ENCODE measurements around the gene PCYT1B. TPM values are rescaled to one million over a fixed set of nuclear protein-coding genes. Genes with fewer than 3 reads are reported as not detected.
"Not testable (repeated sequence)": the region's sequence is repeated elsewhere in the genome, so short reads cannot be mapped to it uniquely, and the experiment has no call there.

The PCYT1B gene
- total and polyA plus RNA-seq, 4 donors: 13.0 to 22.9 (median 15.8) TPM

GRCh38 chrX:24651783-24652182, 4.6 kb upstream of the PCYT1B start:
- peaks cover 5% of the 10 kb centered on the region for H3K27me3 ChIP-seq (ENCODE audit: control insufficient read depth, insufficient read depth, low read length)

GRCh38 chrX:24648495-24648894, 1.3 kb upstream of the PCYT1B start:
- peaks cover 10% of the 10 kb centered on the region for H3K27me3 ChIP-seq (ENCODE audit: control insufficient read depth, insufficient read depth, low read length)
- DNase-seq (ENCODE audit: low read depth in 4 of 6, low spot score in 6 of 6): no peak
- no CpG with 5 or more reads among the region's 6 CpGs for WGBS (ENCODE audit: insufficient coverage)
- no peaks in the 10 kb centered on the region for H3K9me3 ChIP-seq (ENCODE audit: control insufficient read depth, insufficient read depth, low read length)
- peaks cover 7% of the 10 kb centered on the region for H3K4me1 ChIP-seq (ENCODE audit: control insufficient read depth, insufficient read depth, low read length)
- H3K27ac ChIP-seq (ENCODE audit: low read depth, low read length): no peak overlapping the region
- H3K36me3 ChIP-seq (ENCODE audit: control insufficient read depth, insufficient read depth, low read length): no peaks in the 10 kb centered on the region
- H3K4me3 ChIP-seq (ENCODE audit: low read depth, low read length): no peak overlapping the region

More at GRCh38 chrX:24651783-24652182, 4.6 kb upstream of the PCYT1B start:
- peaks cover 7% of the 10 kb centered on the region for H3K4me1 ChIP-seq (ENCODE audit: control insufficient read depth, insufficient read depth, low read length)
- WGBS (ENCODE audit: insufficient coverage): 86% methylated on average over 1 of the region's 2 CpGs
- H3K36me3 ChIP-seq (ENCODE audit: control insufficient read depth, insufficient read depth, low read length): no peaks in the 10 kb centered on the region
- H3K4me3 ChIP-seq (ENCODE audit: low read depth, low read length): no peak overlapping the region
- H3K27ac ChIP-seq (ENCODE audit: low read depth, low read length): no peak overlapping the region
- H3K9me3 ChIP-seq (ENCODE audit: control insufficient read depth, insufficient read depth, low read length): no peaks in the 10 kb centered on the region
- no peak for DNase-seq (ENCODE audit: low read depth in 4 of 6, low spot score in 6 of 6)

- Histone ChIP-seq H3K36me3 (ENCODE audit: control insufficient read depth, insufficient read depth, low read length) (no peaks in the 10 kb centered on the region), H3K4me1 (ENCODE audit: control insufficient read depth, insufficient read depth, low read length) (peaks cover 7% of the 10 kb centered on the region), H3K27ac (ENCODE audit: low read depth, low read length) (peak overlapping the region; percentile 84), H3K27me3 (ENCODE audit: control insufficient read depth, insufficient read depth, low read length) (peaks cover 10% of the 10 kb centered on the region), H3K9me3 (ENCODE audit: control insufficient read depth, insufficient read depth, low read length) (no peaks in the 10 kb centered on the region), H3K4me3 (ENCODE audit: low read depth, low read length) (peak overlapping the region; percentile 51)
- peak in 4 of 6 donors; percentile 26 to 74 (median 41) for DNase-seq (ENCODE audit: low read depth in 4 of 6, low spot score in 6 of 6)
- WGBS (ENCODE audit: insufficient coverage): 12% methylated on average over 10 of the region's 13 CpGs
Observed at GRCh38 chrX:24646745-24647182, 383 bp downstream of the PCYT1B start.

GRCh38 chrX:24646006-24646405, 1.1 kb downstream of the PCYT1B start:
- DNase-seq (ENCODE audit: low read depth in 4 of 6, low spot score in 6 of 6): peak in 3 of 6 donors; percentile 4 to 19 (median 13)
- H3K27me3 ChIP-seq (ENCODE audit: control insufficient read depth, insufficient read depth, low read length): peaks cover 10% of the 10 kb centered on the region

GRCh38 chrX:24643116-24643515, 4.0 kb downstream of the PCYT1B start:
- H3K9me3 ChIP-seq (ENCODE audit: control insufficient read depth, insufficient read depth, low read length): no peaks in the 10 kb centered on the region
- H3K27me3 ChIP-seq (ENCODE audit: control insufficient read depth, insufficient read depth, low read length): peaks cover 10% of the 10 kb centered on the region
- DNase-seq (ENCODE audit: low read depth in 4 of 6, low spot score in 6 of 6): no peak
- H3K4me1 ChIP-seq (ENCODE audit: control insufficient read depth, insufficient read depth, low read length): peaks cover 7% of the 10 kb centered on the region
- no peak overlapping the region for H3K4me3 ChIP-seq (ENCODE audit: low read depth, low read length)
- no peak overlapping the region for H3K27ac ChIP-seq (ENCODE audit: low read depth, low read length)
- H3K36me3 ChIP-seq (ENCODE audit: control insufficient read depth, insufficient read depth, low read length): no peaks in the 10 kb centered on the region

More at GRCh38 chrX:24646006-24646405, 1.1 kb downstream of the PCYT1B start:
- no peak overlapping the region for H3K27ac ChIP-seq (ENCODE audit: low read depth, low read length)
- peaks cover 7% of the 10 kb centered on the region for H3K4me1 ChIP-seq (ENCODE audit: control insufficient read depth, insufficient read depth, low read length)
- no peaks in the 10 kb centered on the region for H3K36me3 ChIP-seq (ENCODE audit: control insufficient read depth, insufficient read depth, low read length)
- 27% methylated on average over 6 of the region's 10 CpGs for WGBS (ENCODE audit: insufficient coverage)
- H3K9me3 ChIP-seq (ENCODE audit: control insufficient read depth, insufficient read depth, low read length): no peaks in the 10 kb centered on the region
- peak overlapping the region; percentile 51 for H3K4me3 ChIP-seq (ENCODE audit: low read depth, low read length)

- Histone ChIP-seq H3K9me3 (ENCODE audit: control insufficient read depth, insufficient read depth, low read length) (no peaks in the 10 kb centered on the region), H3K4me3 (ENCODE audit: low read depth, low read length) (no peak overlapping the region), H3K36me3 (ENCODE audit: control insufficient read depth, insufficient read depth, low read length) (no peaks in the 10 kb centered on the region), H3K27ac (ENCODE audit: low read depth, low read length) (no peak overlapping the region), H3K4me1 (ENCODE audit: control insufficient read depth, insufficient read depth, low read length) (no peaks in the 10 kb centered on the region), H3K27me3 (ENCODE audit: control insufficient read depth, insufficient read depth, low read length) (peaks cover 3% of the 10 kb centered on the region)
- no CpG with 5 or more reads among the region's 1 CpG for WGBS (ENCODE audit: insufficient coverage)
- no peak for DNase-seq (ENCODE audit: low read depth in 4 of 6, low spot score in 6 of 6)
Observed at GRCh38 chrX:24629701-24630100, 17.4 kb downstream of the PCYT1B start.

- DNase-seq (ENCODE audit: low read depth in 4 of 6, low spot score in 6 of 6): peak in 5 of 6 donors; percentile 13 to 69 (median 14)
- Histone ChIP-seq H3K9me3 (ENCODE audit: control insufficient read depth, insufficient read depth, low read length) (no peaks in the 10 kb centered on the region), H3K4me3 (ENCODE audit: low read depth, low read length) (no peak overlapping the region), H3K27me3 (ENCODE audit: control insufficient read depth, insufficient read depth, low read length) (peaks cover 5% of the 10 kb centered on the region), H3K27ac (ENCODE audit: low read depth, low read length) (no peak overlapping the region), H3K4me1 (ENCODE audit: control insufficient read depth, insufficient read depth, low read length) (peaks cover 4% of the 10 kb centered on the region), H3K36me3 (ENCODE audit: control insufficient read depth, insufficient read depth, low read length) (no peaks in the 10 kb centered on the region)
- WGBS (ENCODE audit: insufficient coverage): 57% methylated on average over 2 of the region's 5 CpGs
Observed at GRCh38 chrX:24619647-24620046, 27.5 kb downstream of the PCYT1B start.

GRCh38 chrX:24610516-24610915, 36.6 kb downstream of the PCYT1B start:
- WGBS (ENCODE audit: insufficient coverage): 29% methylated on average over 1 of the region's 1 CpG
- Histone ChIP-seq H3K4me3 (ENCODE audit: low read depth, low read length) (no peak overlapping the region), H3K4me1 (ENCODE audit: control insufficient read depth, insufficient read depth, low read length) (no peaks in the 10 kb centered on the region), H3K9me3 (ENCODE audit: control insufficient read depth, insufficient read depth, low read length) (no peaks in the 10 kb centered on the region), H3K27me3 (ENCODE audit: control insufficient read depth, insufficient read depth, low read length) (no peaks in the 10 kb centered on the region), H3K27ac (ENCODE audit: low read depth, low read length) (no peak overlapping the region), H3K36me3 (ENCODE audit: control insufficient read depth, insufficient read depth, low read length) (no peaks in the 10 kb centered on the region)
- DNase-seq (ENCODE audit: low read depth in 4 of 6, low spot score in 6 of 6): peak in 1 of 6 donors; percentile 3

GRCh38 chrX:24607616-24608015, 39.5 kb downstream of the PCYT1B start:
- no peaks in the 10 kb centered on the region for H3K27me3 ChIP-seq (ENCODE audit: control insufficient read depth, insufficient read depth, low read length)
- H3K9me3 ChIP-seq (ENCODE audit: control insufficient read depth, insufficient read depth, low read length): no peaks in the 10 kb centered on the region
- DNase-seq (ENCODE audit: low read depth in 4 of 6, low spot score in 6 of 6): no peak
- no peak overlapping the region for H3K27ac ChIP-seq (ENCODE audit: low read depth, low read length)
- no peaks in the 10 kb centered on the region for H3K4me1 ChIP-seq (ENCODE audit: control insufficient read depth, insufficient read depth, low read length)
- WGBS (ENCODE audit: insufficient coverage): 50% methylated on average over 1 of the region's 4 CpGs
- H3K4me3 ChIP-seq (ENCODE audit: low read depth, low read length): no peak overlapping the region
- H3K36me3 ChIP-seq (ENCODE audit: control insufficient read depth, insufficient read depth, low read length): no peaks in the 10 kb centered on the region

GRCh38 chrX:24605941-24606340, 41.2 kb downstream of the PCYT1B start:
- not testable (repeated sequence) for H3K36me3 ChIP-seq (ENCODE audit: control insufficient read depth, insufficient read depth, low read length); DNase-seq (ENCODE audit: low read depth in 4 of 6, low spot score in 6 of 6); H3K4me1 ChIP-seq (ENCODE audit: control insufficient read depth, insufficient read depth, low read length); H3K27ac ChIP-seq (ENCODE audit: low read depth, low read length); H3K9me3 ChIP-seq (ENCODE audit: control insufficient read depth, insufficient read depth, low read length); H3K27me3 ChIP-seq (ENCODE audit: control insufficient read depth, insufficient read depth, low read length); H3K4me3 ChIP-seq (ENCODE audit: low read depth, low read length)
- WGBS (ENCODE audit: insufficient coverage): 100% methylated on average over 2 of the region's 3 CpGs
